Neuronal stem cell (in vitro differentiated cells): ENCODE measurements around the gene GASK1A.

ENCODE experiments used
- DNase-seq: peaks from one replicate; pipeline ENCODE4 v3.0.0-alpha.2; 2013; ENCODE audit warnings: low spot score
- H2AFZ ChIP-seq: one replicate; pipeline ENCODE4 v1.6.1; 2013; ENCODE audit warnings: mild to moderate bottlenecking, low read length, inconsistent platforms
- H2AK5ac ChIP-seq: 2 replicates; pipeline ENCODE4 v1.6.1; 2013; ENCODE audit warnings: low read depth, mild to moderate bottlenecking, inconsistent platforms, low read length, moderate library complexity, mixed read lengths
- H2BK120ac ChIP-seq: 2 replicates; pipeline ENCODE4 v1.6.1; 2013; ENCODE audit warnings: low read depth, mild to moderate bottlenecking, inconsistent platforms, low read length, moderate library complexity, mixed read lengths
- H2BK12ac ChIP-seq: one replicate; pipeline ENCODE4 v1.6.1; 2013; ENCODE audit warnings: low read length, inconsistent platforms
- H2BK15ac ChIP-seq: 2 replicates; pipeline ENCODE4 v1.6.1; 2013; ENCODE audit warnings: mild to moderate bottlenecking, low read length, inconsistent platforms, mixed read lengths
- H2BK5ac ChIP-seq: one replicate; pipeline ENCODE4 v1.6.1; 2013; ENCODE audit warnings: inconsistent platforms, mild to moderate bottlenecking, low read length, moderate library complexity
- H3K14ac ChIP-seq: one replicate; pipeline ENCODE4 v1.6.1; 2013; ENCODE audit warnings: low read length, inconsistent platforms
- H3K18ac ChIP-seq: 2 replicates; pipeline ENCODE4 v1.6.1; 2013; ENCODE audit warnings: low read length, inconsistent platforms
- H3K23ac ChIP-seq: 2 replicates; pipeline ENCODE4 v1.6.1; 2013; ENCODE audit warnings: low read depth, mild to moderate bottlenecking, mixed read lengths, low read length, inconsistent platforms; ENCODE audit not compliant: poor library complexity
- H3K27ac ChIP-seq: replicated peaks from 3 replicates; pipeline ENCODE4 v1.5.1; 2013; ENCODE audit warnings: low read length, inconsistent platforms
- H3K27me3 ChIP-seq, 3 experiments: 2 replicates each; pipeline ENCODE4 v1.6.1; 2013; ENCODE audit warnings: low read length in 3 of 3, mild to moderate bottlenecking in 2 of 3, inconsistent platforms in 1 of 3, low read depth in 1 of 3, mixed read lengths in 1 of 3, moderate library complexity in 1 of 3; ENCODE audit not compliant: control insufficient read depth in 3 of 3, insufficient read depth in 3 of 3
- H3K36me3 ChIP-seq, 2 donors: replicated peaks in 1 of 2; 2 replicates each; pipeline ENCODE4 v1.6.1; 2013; ENCODE audit warnings: low read length in 2 of 2; ENCODE audit not compliant: control insufficient read depth in 2 of 2, insufficient read depth in 2 of 2
- H3K4ac ChIP-seq: 2 replicates; pipeline ENCODE4 v1.6.1; 2013; ENCODE audit warnings: inconsistent platforms, mild to moderate bottlenecking, low read length, moderate library complexity
- H3K4me1 ChIP-seq, 2 donors: 1 replicate in 1 of 2; 2 replicates in 1 of 2; pipeline ENCODE4 v1.6.1; 2013; ENCODE audit warnings: low read length in 2 of 2, low read depth in 1 of 2; ENCODE audit not compliant: control insufficient read depth in 2 of 2, insufficient read depth in 1 of 2
- H3K4me2 ChIP-seq: one replicate; pipeline ENCODE4 v1.6.1; 2013; ENCODE audit warnings: mild to moderate bottlenecking, low read length, inconsistent platforms; ENCODE audit not compliant: insufficient read depth, poor library complexity, severe bottlenecking
- H3K4me3 ChIP-seq, 2 donors: 2 replicates each; pipeline ENCODE4 v1.5.1; 2013; ENCODE audit warnings: low read length in 2 of 2, mild to moderate bottlenecking in 2 of 2, inconsistent platforms in 1 of 2, moderate library complexity in 1 of 2
- H3K79me1 ChIP-seq: one replicate; pipeline ENCODE4 v1.6.1; 2013; ENCODE audit warnings: low read depth, mild to moderate bottlenecking, inconsistent platforms, low read length, moderate library complexity
- H3K9ac ChIP-seq: one replicate; pipeline ENCODE4 v1.6.1; 2013; ENCODE audit warnings: mild to moderate bottlenecking, low read depth, low read length, inconsistent platforms; ENCODE audit not compliant: poor library complexity
- H3K9me3 ChIP-seq, 2 donors: replicated peaks in 1 of 2; 2 replicates each; pipeline versions ENCODE3 to v1.6.1; 2013; ENCODE audit warnings: low read length in 2 of 2, mild to moderate bottlenecking in 2 of 2, inconsistent platforms in 1 of 2, low read depth in 1 of 2, mixed read lengths in 1 of 2, moderate library complexity in 1 of 2; ENCODE audit not compliant: control insufficient read depth in 2 of 2, insufficient read depth in 1 of 2
- H4K8ac ChIP-seq: one replicate; pipeline ENCODE4 v1.6.1; 2013; ENCODE audit warnings: low read depth, mild to moderate bottlenecking, inconsistent platforms, low read length, moderate library complexity
- H4K91ac ChIP-seq: one replicate; pipeline ENCODE4 v1.6.1; 2013; ENCODE audit warnings: low read length, low read depth, mild to moderate bottlenecking, inconsistent platforms; ENCODE audit not compliant: poor library complexity
- WGBS, 2 donors: extraction: QIAGEN DNeasy Blood & Tissue Kit; methylation state at CpG; one replicate each; pipeline ENCODE4 v1.1.7; 2013; ENCODE audit warnings: missing lambda C conversion rate in 2 of 2, mixed read lengths in 1 of 2; ENCODE audit not compliant: insufficient read length in 2 of 2, insufficient replicate concordance in 1 of 2; ENCODE audit errors: extremely low coverage in 2 of 2; 5-methylcytosine and 5-hydroxymethylcytosine counted together

Gene GASK1A

DNA sequence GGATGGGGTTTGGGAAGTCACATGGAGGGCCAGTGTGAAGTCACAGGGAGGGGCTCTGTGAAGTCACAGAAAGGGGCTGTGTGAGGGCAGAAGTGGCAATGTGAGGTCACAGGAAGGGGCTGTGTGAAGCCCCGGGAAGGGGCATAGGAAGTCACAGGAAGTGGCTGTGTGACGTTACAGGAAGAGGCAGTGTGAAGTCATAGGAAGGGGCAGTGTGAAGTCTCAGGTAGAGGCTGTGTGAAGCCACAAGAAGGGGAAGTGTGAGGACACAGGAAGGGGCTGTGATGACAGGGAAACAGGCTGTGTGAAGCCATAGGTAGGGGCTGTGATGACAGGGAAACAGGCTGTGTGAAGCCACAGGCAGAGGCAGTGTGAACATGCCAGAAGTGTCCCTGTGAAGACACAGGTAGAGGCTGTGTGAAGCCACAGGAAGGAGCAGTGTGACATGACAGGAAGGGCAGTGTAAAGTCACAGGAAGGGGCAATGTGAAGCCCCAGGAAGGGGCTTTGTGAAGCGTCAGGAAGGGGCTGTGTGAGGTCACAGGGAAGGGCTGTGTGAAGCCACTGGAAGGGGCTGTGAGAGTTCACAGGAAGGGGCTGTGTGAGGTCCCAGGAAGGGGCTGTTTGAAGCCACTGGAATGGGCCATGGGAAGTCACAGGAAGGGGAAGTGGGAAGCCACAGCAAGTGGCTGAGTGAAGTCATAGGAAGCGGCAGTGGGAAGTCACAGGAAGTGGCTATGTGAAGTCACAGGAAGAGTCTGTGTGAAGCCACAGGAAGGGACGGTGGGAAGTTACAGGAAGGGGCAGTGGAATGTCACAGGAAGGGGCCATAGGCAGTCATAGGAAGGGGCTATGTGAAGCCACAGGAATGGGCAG, 37.1 kb downstream of the GASK1A start:
- no peak overlapping the region for H4K8ac ChIP-seq
- H2AK5ac ChIP-seq, result peak overlapping the region; percentile 48
- H3K4me1 ChIP-seq, result peaks cover 0 to 2% of the 10 kb centered on the region in 2 donors
- no peak overlapping the region for H3K9ac ChIP-seq
- no peak overlapping the region for H3K27ac ChIP-seq
- H2BK12ac ChIP-seq, result peak overlapping the region; percentile 7
- H3K79me1 ChIP-seq, result no peaks in the 10 kb centered on the region
- H3K23ac ChIP-seq, result no peak overlapping the region
- no peaks in the 10 kb centered on the region for H3K36me3 ChIP-seq
- no peak overlapping the region for H2AFZ ChIP-seq
- no peak overlapping the region for H3K4me3 ChIP-seq
- no peak overlapping the region for H3K4ac ChIP-seq
- H3K27me3 ChIP-seq, result peaks cover 0 to 4% (median 0%) of the 10 kb centered on the region in 3 experiments
- WGBS, 2 donors, result no CpG with 5 or more reads among the region's 5 CpGs
- peak overlapping the region; percentile 77 for H3K18ac ChIP-seq
- no peak overlapping the region for H2BK15ac ChIP-seq
- H2BK120ac ChIP-seq, result no peak overlapping the region
- no peak overlapping the region for H3K4me2 ChIP-seq
- peak overlapping the region; percentile 28 for H3K14ac ChIP-seq
- no peak for DNase-seq
- H2BK5ac ChIP-seq, result peak overlapping the region; percentile 30
- H3K9me3 ChIP-seq, result peaks cover 4 to 9% of the 10 kb centered on the region in 2 donors
- peak overlapping the region; percentile 7 for H4K91ac ChIP-seq

DNA sequence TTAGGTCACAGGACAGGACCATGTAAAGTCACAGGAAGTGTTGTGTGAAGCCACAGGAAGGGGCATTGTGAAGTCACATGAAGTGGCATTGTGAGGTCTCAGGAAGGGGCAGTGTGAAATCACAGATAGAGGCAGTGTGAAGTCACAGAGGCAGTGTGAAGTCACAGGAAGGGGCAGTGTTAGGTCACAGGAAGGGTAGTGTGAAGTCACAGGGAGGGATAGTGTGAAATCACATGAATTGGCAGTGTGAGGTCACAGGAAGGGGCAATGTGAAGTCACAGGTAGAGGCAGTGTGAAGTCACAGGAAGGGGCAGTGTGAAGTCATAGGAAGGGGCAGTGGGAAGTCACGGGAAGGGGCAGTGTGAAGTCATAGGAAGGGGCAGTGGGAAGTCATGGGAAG, 37.9 kb downstream of the GASK1A start:
- Histone ChIP-seq H2BK5ac (no peak overlapping the region), H3K9ac (no peak overlapping the region), H3K14ac (no peak overlapping the region), H3K18ac (no peak overlapping the region), H3K4me2 (no peak overlapping the region), H2AK5ac (no peak overlapping the region), H3K9me3 (peaks cover 4 to 9% of the 10 kb centered on the region in 2 donors), H4K91ac (no peak overlapping the region), H3K36me3 (no peaks in the 10 kb centered on the region), H3K4ac (no peak overlapping the region), H4K8ac (peak overlapping the region; percentile 70), H3K27ac (no peak overlapping the region), H3K79me1 (no peaks in the 10 kb centered on the region), H3K4me3 (no peak overlapping the region), H2BK120ac (no peak overlapping the region), H2AFZ (no peak overlapping the region), H2BK12ac (no peak overlapping the region), H3K27me3 (peaks cover 0 to 7% (median 0%) of the 10 kb centered on the region in 3 experiments), H3K4me1 (peaks cover 0 to 2% of the 10 kb centered on the region in 2 donors), H3K23ac (peak overlapping the region; percentile 74), H2BK15ac (no peak overlapping the region)
- WGBS, 2 donors, result no CpG with 5 or more reads among the region's 1 CpG
- DNase-seq, result no peak

DNA sequence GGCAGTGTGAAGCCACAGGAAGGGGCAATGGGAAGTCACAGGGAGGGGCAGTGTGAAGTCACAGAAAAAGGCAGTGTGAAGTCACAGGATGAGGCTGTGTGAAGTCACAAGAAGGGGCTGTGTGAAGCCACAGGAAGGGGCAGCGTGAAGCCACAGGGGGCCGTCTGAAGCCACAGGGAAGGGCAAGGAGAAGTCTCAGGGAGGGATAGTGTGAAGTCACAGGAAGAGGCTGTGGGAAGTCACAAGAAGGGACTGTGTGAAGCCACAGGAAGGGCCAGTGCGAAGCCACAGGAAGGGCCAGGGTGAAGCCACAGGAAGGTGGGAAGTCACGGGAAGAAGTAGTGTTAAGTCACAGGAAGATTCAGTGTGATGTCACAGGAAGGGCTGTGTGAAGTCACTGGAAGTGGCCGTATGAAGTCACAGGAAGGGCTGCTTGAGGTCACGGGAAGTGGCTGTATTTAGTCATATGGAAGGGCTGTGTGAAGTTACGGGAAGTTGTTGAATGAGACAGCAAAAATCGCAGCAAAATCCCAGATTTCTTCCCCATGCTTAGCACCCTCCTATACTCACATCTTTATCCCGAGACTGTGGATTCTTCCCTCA, 38.6 kb downstream of the GASK1A start:
- no peak overlapping the region for H3K9ac ChIP-seq
- H2BK120ac ChIP-seq, result no peak overlapping the region
- no peaks in the 10 kb centered on the region for H3K79me1 ChIP-seq
- no peak overlapping the region for H3K4ac ChIP-seq
- H2BK15ac ChIP-seq, result no peak overlapping the region
- H2BK12ac ChIP-seq, result no peak overlapping the region
- peak overlapping the region; percentile 74 for H3K23ac ChIP-seq
- H2AFZ ChIP-seq, result no peak overlapping the region
- H3K4me3 ChIP-seq, result no peak overlapping the region
- DNase-seq, result no peak
- H3K4me2 ChIP-seq, result no peak overlapping the region
- H3K14ac ChIP-seq, result peak overlapping the region; percentile 27
- H2BK5ac ChIP-seq, result peak overlapping the region; percentile 49
- no peak overlapping the region for H2AK5ac ChIP-seq
- no peak overlapping the region for H4K91ac ChIP-seq
- H3K4me1 ChIP-seq, result peaks cover 0 to 2% of the 10 kb centered on the region in 2 donors
- H3K18ac ChIP-seq, result no peak overlapping the region
- no peaks in the 10 kb centered on the region for H3K36me3 ChIP-seq
- H3K27me3 ChIP-seq, result peaks cover 0 to 8% (median 0%) of the 10 kb centered on the region in 3 experiments
- no peak overlapping the region for H3K27ac ChIP-seq
- WGBS, 2 donors, result no CpG with 5 or more reads among the region's 9 CpGs
- H4K8ac ChIP-seq, result no peak overlapping the region
- H3K9me3 ChIP-seq, result peaks cover 4 to 9% of the 10 kb centered on the region in 2 donors

DNA sequence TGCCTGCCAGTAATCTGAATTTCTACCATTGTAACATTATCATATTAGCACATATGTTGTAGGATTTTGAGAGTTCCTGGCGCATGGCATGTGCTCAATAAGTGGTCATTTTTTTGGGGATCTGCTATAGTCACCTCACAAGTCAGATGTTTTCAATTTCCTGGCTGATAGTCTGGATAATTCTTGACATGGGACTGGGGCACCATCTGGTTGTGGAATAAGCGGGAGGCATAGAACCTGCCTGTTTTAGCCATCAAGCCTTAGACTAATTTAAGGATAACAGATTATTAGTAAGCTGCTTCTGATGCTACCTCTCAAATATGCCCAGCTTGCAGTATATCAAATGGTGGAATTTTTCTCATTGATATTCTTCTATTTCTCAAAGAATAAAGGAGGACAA, 39.1 kb downstream of the GASK1A start:
- H2BK120ac ChIP-seq, result no peak overlapping the region
- H3K27ac ChIP-seq, result no peak overlapping the region
- no peak overlapping the region for H3K4me2 ChIP-seq

More for the DNA sequence above, 39.1 kb downstream of the GASK1A start:
- Histone ChIP-seq H3K27me3 (peaks cover 0 to 8% (median 0%) of the 10 kb centered on the region in 3 experiments), H2AFZ (no peak overlapping the region), H3K79me1 (no peaks in the 10 kb centered on the region), H4K91ac (no peak overlapping the region), H3K9me3 (peaks cover 4 to 5% of the 10 kb centered on the region in 2 donors), H3K4me3 (no peak overlapping the region), H3K36me3 (no peaks in the 10 kb centered on the region), H2BK5ac (no peak overlapping the region), H3K23ac (no peak overlapping the region), H3K4me1 (peaks cover 0 to 2% of the 10 kb centered on the region in 2 donors), H2BK15ac (no peak overlapping the region), H3K9ac (no peak overlapping the region), H2BK12ac (no peak overlapping the region), H3K14ac (no peak overlapping the region), H3K4ac (no peak overlapping the region), H4K8ac (no peak overlapping the region), H3K18ac (no peak overlapping the region), H2AK5ac (no peak overlapping the region)
- WGBS, 2 donors, result no CpG with 5 or more reads among the region's 2 CpGs
- no peak for DNase-seq
